Measurements from ENCODE around the gene POLE.

Gene POLE

GRCh38 chr12:132710405-132711079 is 23.4 kb upstream of the POLE start, which contains the start of gene PGAM5:
TSS of gene PGAM5 (plus strand) at chr12:132710842. CDS start at chr12:132710877, 35 bp downstream.
- TF ChIP-seq CTCF (IDR thresholded peaks at IDR 0.05; ENCODE audit: low read depth, low read length, missing control alignments), result no peak
- peak within 1 kb of the TSS; percentile 71 for H3K4me3 ChIP-seq (ENCODE audit: low read depth, low read length)
- peak; percentile 80 for DNase-seq (ENCODE audit: low read depth)

GRCh38 chr12:132710043-132710404 is 22.9 kb upstream of the POLE start:
- no peak for TF ChIP-seq CTCF (IDR thresholded peaks at IDR 0.05; ENCODE audit: low read depth, low read length, missing control alignments)
- H3K4me3 ChIP-seq (ENCODE audit: low read depth, low read length), result peak overlapping the region; percentile 71
- no peak for DNase-seq (ENCODE audit: low read depth)

GRCh38 chr12:132708150-132708549 is 21.0 kb upstream of the POLE start:
- DNase-seq (ENCODE audit: low read depth), result no peak
- TF ChIP-seq CTCF (IDR thresholded peaks at IDR 0.05; ENCODE audit: low read depth, low read length, missing control alignments), result no peak
- no peak overlapping the region for H3K4me3 ChIP-seq (ENCODE audit: low read depth, low read length)

GRCh38 chr12:132707241-132707640 is 20.1 kb upstream of the POLE start:
- TF ChIP-seq CTCF (IDR thresholded peaks at IDR 0.05; ENCODE audit: low read depth, low read length, missing control alignments), result no peak
- no peak for DNase-seq (ENCODE audit: low read depth)
- H3K4me3 ChIP-seq (ENCODE audit: low read depth, low read length), result no peak overlapping the region

- DNase-seq (ENCODE audit: low read depth), result no peak
- no peak for TF ChIP-seq CTCF (IDR thresholded peaks at IDR 0.05; ENCODE audit: low read depth, low read length, missing control alignments)
- H3K4me3 ChIP-seq (ENCODE audit: low read depth, low read length), result no peak overlapping the region
Measured at GRCh38 chr12:132703641-132704040, 16.5 kb upstream of the POLE start.

GRCh38 chr12:132702640-132703039 is 15.5 kb upstream of the POLE start:
- DNase-seq (ENCODE audit: low read depth), result no peak
- H3K4me3 ChIP-seq (ENCODE audit: low read depth, low read length), result no peak overlapping the region
- no peak for TF ChIP-seq CTCF (IDR thresholded peaks at IDR 0.05; ENCODE audit: low read depth, low read length, missing control alignments)

GRCh38 chr12:132700212-132700822 is 13.2 kb upstream of the POLE start:
- H3K4me3 ChIP-seq (ENCODE audit: low read depth, low read length), result no peak overlapping the region
- no peak for TF ChIP-seq CTCF (IDR thresholded peaks at IDR 0.05; ENCODE audit: low read depth, low read length, missing control alignments)
- DNase-seq (ENCODE audit: low read depth), result peak; percentile 52

Data from GM12864 (cell line).